ENCODE data around the gene COQ10A. TPM values are rescaled to one million over a fixed set of nuclear protein-coding genes. Genes with fewer than 3 reads are reported as not detected.

The COQ10A gene
- total and polyA plus RNA-seq, 10 of the 15 experiments (the other 5 are each of a cell fraction or from before 2014, with no cell fraction given), result 3.3 to 19.5 (median 6.9) TPM

GRCh38 chr12:56221232-56221756 is 45.4 kb upstream of the COQ10A start (continued):
- TF ChIP-seq NKRF (conservative IDR thresholded peaks at IDR 0.05) (0 out of 2 replicates have a peak, but pooled peaks have one; percentile 37), MTA2 (IDR thresholded peaks at IDR 0.05; ENCODE audit: low read depth) (no peak), BRCA1 (IDR thresholded peaks at IDR 0.05; ENCODE audit: low read depth, low read length) (no peak), BHLHE40 (IDR thresholded peaks at IDR 0.05; ENCODE audit: borderline replicate concordance in 1 of 2, low read depth in 2 of 2, low read length in 1 of 2) (peak; percentile 31 to 83; a peak in 3 of 4 replicates), JUND (IDR thresholded peaks at IDR 0.05; ENCODE audit: low read depth, low read length) (peak; percentile 65; the same call in 1 of the 2 replicates), TAF1 (IDR thresholded peaks at IDR 0.05; ENCODE audit: borderline replicate concordance, low read depth, low read length) (no peak), NRF1 (conservative IDR thresholded peaks at IDR 0.05; ENCODE audit: low read depth, low read length) (no peak), GATAD2B (conservative IDR thresholded peaks at IDR 0.05; ENCODE audit: low read depth) (peak; percentile 26; the same call in 1 of the 2 replicates), NR2F1 (conservative IDR thresholded peaks at IDR 0.05) (peak; percentile 67), MTA3 (IDR thresholded peaks at IDR 0.05; ENCODE audit: borderline replicate concordance, low read length) (no peak), E2F8 (IDR thresholded peaks at IDR 0.05; ENCODE audit: low read depth, partially characterized antibody) (no peak), FOXK2 (IDR thresholded peaks at IDR 0.05) (peak; percentile 94), LARP7 (IDR thresholded peaks at IDR 0.05) (0 out of 2 replicates have a peak, but pooled peaks have one; percentile 33), DPF2 (IDR thresholded peaks at IDR 0.05) (0 out of 2 replicates have a peak, but pooled peaks have one; percentile 41), IKZF2 (IDR thresholded peaks at IDR 0.05) (peak in 1 of 2 experiments; percentile 20; a peak in 2 of 4 replicates), SREBF1 (IDR thresholded peaks at IDR 0.05; ENCODE audit: low read length) (peak; percentile 56; the same call in 1 of the 2 replicates), BCLAF1 (IDR thresholded peaks at IDR 0.05) (peak; percentile 81), ZNF217 (IDR thresholded peaks at IDR 0.05) (no peak), HDAC2 (IDR thresholded peaks at IDR 0.05) (no peak), IKZF1 (conservative IDR thresholded peaks at IDR 0.05) (peak; percentile 30; the same call in 1 of the 2 replicates), PKNOX1 (IDR thresholded peaks at IDR 0.05) (peak; percentile 89)
